ENCODE data around the gene TEAD1. TPM values are rescaled to one million over a fixed set of nuclear protein-coding genes. Genes with fewer than 3 reads are reported as not detected.

Gene TEAD1
- total RNA-seq, 4 donors from 2014 or later: 71.5 to 109 (median 88.5) TPM

DNA sequence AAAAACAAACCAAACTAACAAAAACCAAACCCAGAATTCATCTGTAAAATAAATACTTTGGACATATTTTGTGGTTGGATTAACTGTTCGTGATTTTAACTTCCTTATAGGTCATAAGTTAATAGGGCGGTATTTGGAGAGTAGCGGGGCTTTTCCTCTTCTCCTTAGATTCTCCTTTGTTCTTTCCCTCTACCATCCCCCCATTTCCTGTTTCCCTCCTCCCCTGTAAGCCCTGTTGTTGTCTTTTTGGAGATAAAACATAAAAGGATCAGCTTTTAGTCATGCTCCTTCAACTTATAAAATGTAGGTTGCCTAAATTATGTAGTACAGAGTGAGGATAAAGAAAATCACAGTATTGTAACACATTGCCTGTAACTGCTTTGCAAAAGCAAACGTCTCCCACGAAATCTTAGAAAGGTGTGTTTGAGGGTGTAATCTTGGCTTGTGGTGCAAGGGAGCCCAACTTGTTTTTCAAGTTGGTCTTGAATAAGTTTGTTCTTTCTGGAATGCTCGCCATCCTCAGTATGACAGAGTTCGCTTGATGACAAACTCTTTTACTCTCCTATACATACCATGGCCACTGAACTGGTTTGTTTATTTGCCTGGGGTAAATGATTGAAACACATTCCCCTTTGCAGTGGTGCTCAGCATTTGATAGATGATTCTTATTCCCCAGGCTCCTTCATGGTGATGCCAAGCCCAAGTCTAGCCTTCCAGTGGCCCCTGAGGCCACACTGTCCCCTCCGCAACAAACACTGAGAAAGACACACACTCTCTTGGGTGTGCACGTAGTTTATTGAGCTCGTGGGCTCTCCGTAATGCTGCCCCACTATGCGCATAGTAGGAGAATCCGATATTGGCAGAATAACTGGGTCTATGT is 49.4 kb downstream of the TEAD1 start:
- DNase-seq: peak; percentile 40 to 55
- no peak overlapping the region for H3K4me3 ChIP-seq (replicated peaks in 1 of 3)

GRCh38 chr11:12724301-12725054 is 50.3 kb downstream of the TEAD1 start:
- intact Hi-C loops (cut with DNase I): no loop called here
- TF ChIP-seq CTCF (IDR thresholded peaks at IDR 0.05) (no peak), POLR2A (IDR thresholded peaks at IDR 0.05) (no peak)
- DNase-seq: peak; percentile 71 to 72
- 58 to 62% methylated on average over 14 of the region's 14 CpGs for WGBS, 2 donors
- Histone ChIP-seq H3K4me1 (peaks cover 68 to 92% of the 10 kb centered on the region in 2 donors), H3K4me3 (replicated peaks in 1 of 3) (no peak overlapping the region), H3K27me3 (no peaks in the 10 kb centered on the region), H3K27ac (peak overlapping the region; percentile 63 to 95 (median 83)), H3K36me3 (no peaks in the 10 kb centered on the region), H3K9me3 (no peaks in the 10 kb centered on the region)

More for the DNA sequence above, 49.4 kb downstream of the TEAD1 start:
- H3K9me3 ChIP-seq: no peaks in the 10 kb centered on the region
- no peaks in the 10 kb centered on the region for H3K36me3 ChIP-seq
- H3K27me3 ChIP-seq: no peaks in the 10 kb centered on the region
- peak overlapping the region; percentile 33 to 95 (median 83) for H3K27ac ChIP-seq
- no peak for TF ChIP-seq POLR2A (IDR thresholded peaks at IDR 0.05)
- no peak for TF ChIP-seq CTCF (IDR thresholded peaks at IDR 0.05)
- intact Hi-C loops (cut with DNase I): no loop called here
- H3K4me1 ChIP-seq: peaks cover 68 to 92% of the 10 kb centered on the region in 2 donors
- WGBS, 2 donors: 54% methylated on average over 13 of the region's 13 CpGs

- Histone ChIP-seq H3K4me3 (replicated peaks in 1 of 3) (no peak overlapping the region), H3K36me3 (no peaks in the 10 kb centered on the region), H3K27me3 (no peaks in the 10 kb centered on the region), H3K27ac (peak overlapping the region; percentile 63 to 95 (median 83)), H3K9me3 (no peaks in the 10 kb centered on the region), H3K4me1 (peaks cover 64 to 86% of the 10 kb centered on the region in 2 donors)
- WGBS, 2 donors: 77 to 78% methylated on average over 8 of the region's 8 CpGs
- no peak for DNase-seq
- intact Hi-C loops (cut with DNase I): no loop called here
- no peak for TF ChIP-seq CTCF (IDR thresholded peaks at IDR 0.05)
- no peak for TF ChIP-seq POLR2A (IDR thresholded peaks at IDR 0.05)
Measured at GRCh38 chr11:12725055-12725862, 51.0 kb downstream of the TEAD1 start.

- intact Hi-C loops (cut with DNase I): no loop called here
- Histone ChIP-seq H3K27me3 (no peaks in the 10 kb centered on the region), H3K9me3 (no peaks in the 10 kb centered on the region), H3K27ac (peak overlapping the region in 1 of 3 donors; percentile 95), H3K36me3 (no peaks in the 10 kb centered on the region), H3K4me3 (replicated peaks in 1 of 3) (no peak overlapping the region), H3K4me1 (peaks cover 56 to 78% of the 10 kb centered on the region in 2 donors)
- DNase-seq: no peak
- TF ChIP-seq CTCF (IDR thresholded peaks at IDR 0.05): no peak
- TF ChIP-seq POLR2A (IDR thresholded peaks at IDR 0.05): no peak
- 92 to 93% methylated on average over 8 of the region's 8 CpGs for WGBS, 2 donors
Measured at GRCh38 chr11:12725863-12726682, 51.9 kb downstream of the TEAD1 start.
